Measurements from ENCODE around the gene COL5A1. TPM values are rescaled to one million over a fixed set of nuclear protein-coding genes. Genes with fewer than 3 reads are reported as not detected.
A peak's percentile ranks its signal among the peaks of the same experiment; 100 is the strongest.

Gene COL5A1
- total RNA-seq, 1 donor from 2014 or later, result 1,552 TPM

DNA sequence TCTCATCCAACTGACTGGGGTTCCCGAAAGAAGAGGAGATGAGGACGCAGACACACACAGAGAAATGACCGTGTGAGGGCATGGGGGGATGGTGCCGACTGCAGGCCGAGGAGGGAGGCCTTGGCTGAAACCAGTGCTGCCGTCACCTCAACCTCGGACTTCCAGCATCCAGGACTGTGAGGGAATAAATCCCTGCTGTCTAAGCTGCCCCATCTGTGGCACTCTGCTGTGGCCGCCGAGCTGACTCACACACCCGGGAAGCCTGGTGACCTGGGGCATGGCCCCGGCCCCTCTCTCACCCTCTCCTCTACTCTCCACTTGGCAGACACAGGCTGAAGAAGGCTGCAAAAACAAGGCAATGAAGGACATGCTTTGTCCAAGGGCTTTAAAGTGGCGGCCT lies 4.4 kb upstream of the COL5A1 start:
- Mint-ChIP-seq H3K4me1 (ENCODE audit: unreplicated experiment) (peaks cover 27% of the 10 kb centered on the region), H3K9me3 (ENCODE audit: unreplicated experiment) (no peaks in the 10 kb centered on the region), H3K36me3 (ENCODE audit: unreplicated experiment) (no peaks in the 10 kb centered on the region), H3K4me3 (ENCODE audit: unreplicated experiment) (no peak overlapping the region), H3K27me3 (ENCODE audit: unreplicated experiment) (no peaks in the 10 kb centered on the region), H3K27ac (ENCODE audit: unreplicated experiment) (no peak overlapping the region)
- TF ChIP-seq, protein P1, sequence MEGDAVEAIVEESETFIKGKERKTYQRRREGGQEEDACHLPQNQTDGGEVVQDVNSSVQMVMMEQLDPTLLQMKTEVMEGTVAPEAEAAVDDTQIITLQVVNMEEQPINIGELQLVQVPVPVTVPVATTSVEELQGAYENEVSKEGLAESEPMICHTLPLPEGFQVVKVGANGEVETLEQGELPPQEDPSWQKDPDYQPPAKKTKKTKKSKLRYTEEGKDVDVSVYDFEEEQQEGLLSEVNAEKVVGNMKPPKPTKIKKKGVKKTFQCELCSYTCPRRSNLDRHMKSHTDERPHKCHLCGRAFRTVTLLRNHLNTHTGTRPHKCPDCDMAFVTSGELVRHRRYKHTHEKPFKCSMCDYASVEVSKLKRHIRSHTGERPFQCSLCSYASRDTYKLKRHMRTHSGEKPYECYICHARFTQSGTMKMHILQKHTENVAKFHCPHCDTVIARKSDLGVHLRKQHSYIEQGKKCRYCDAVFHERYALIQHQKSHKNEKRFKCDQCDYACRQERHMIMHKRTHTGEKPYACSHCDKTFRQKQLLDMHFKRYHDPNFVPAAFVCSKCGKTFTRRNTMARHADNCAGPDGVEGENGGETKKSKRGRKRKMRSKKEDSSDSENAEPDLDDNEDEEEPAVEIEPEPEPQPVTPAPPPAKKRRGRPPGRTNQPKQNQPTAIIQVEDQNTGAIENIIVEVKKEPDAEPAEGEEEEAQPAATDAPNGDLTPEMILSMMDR (IDR thresholded peaks at IDR 0.05), result peak; percentile 34
- no peak for DNase-seq (ENCODE audit: extremely low spot score, unreplicated experiment)

DNA sequence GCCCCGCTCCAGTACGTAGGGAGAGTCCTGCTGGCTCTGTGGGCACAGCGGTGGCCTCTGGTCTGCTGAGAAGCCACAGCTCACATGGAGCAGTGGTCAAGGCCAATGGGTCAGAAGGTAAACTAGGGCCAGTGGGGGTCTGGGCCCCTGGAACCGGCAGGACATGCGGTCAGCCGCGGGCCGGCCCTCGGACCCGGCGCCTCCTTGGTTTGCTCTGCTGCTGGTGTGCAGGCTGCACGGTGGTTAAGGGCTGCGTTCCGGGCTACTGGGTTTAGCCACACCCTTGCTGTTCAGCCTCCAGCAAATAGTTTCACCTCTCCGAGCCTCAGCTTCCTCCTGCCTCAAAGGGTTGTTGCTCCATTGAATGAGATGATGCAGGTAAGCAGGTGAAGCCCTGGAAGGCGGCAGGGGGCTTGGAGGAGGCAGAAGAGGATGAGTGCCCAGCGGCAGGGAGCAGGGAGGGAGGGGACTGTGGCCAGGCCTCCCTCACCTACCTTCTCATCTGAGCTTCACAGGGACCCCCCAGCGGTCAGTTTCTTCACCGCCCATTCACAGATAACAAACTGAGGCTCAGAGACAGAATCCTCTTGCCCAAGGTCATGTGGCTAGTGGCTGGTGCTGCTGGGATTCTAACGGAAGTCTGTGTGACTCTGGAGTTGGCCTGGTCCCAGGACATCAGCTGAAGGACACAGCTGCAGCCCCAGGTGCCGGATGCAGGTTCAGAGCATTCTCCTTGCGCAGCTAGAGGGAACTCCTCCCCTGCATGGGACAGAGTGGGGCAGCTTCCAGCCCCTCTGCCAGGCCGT lies 3.7 kb upstream of the COL5A1 start:
- Mint-ChIP-seq H3K36me3 (ENCODE audit: unreplicated experiment) (peaks cover under 1% of the 10 kb centered on the region), H3K27ac (ENCODE audit: unreplicated experiment) (no peak overlapping the region), H3K27me3 (ENCODE audit: unreplicated experiment) (no peaks in the 10 kb centered on the region), H3K4me3 (ENCODE audit: unreplicated experiment) (no peak overlapping the region), H3K9me3 (ENCODE audit: unreplicated experiment) (no peaks in the 10 kb centered on the region), H3K4me1 (ENCODE audit: unreplicated experiment) (peaks cover 27% of the 10 kb centered on the region)
- no peak for DNase-seq (ENCODE audit: extremely low spot score, unreplicated experiment)
- TF ChIP-seq, protein P1 (IDR thresholded peaks at IDR 0.05), result no peak

DNA sequence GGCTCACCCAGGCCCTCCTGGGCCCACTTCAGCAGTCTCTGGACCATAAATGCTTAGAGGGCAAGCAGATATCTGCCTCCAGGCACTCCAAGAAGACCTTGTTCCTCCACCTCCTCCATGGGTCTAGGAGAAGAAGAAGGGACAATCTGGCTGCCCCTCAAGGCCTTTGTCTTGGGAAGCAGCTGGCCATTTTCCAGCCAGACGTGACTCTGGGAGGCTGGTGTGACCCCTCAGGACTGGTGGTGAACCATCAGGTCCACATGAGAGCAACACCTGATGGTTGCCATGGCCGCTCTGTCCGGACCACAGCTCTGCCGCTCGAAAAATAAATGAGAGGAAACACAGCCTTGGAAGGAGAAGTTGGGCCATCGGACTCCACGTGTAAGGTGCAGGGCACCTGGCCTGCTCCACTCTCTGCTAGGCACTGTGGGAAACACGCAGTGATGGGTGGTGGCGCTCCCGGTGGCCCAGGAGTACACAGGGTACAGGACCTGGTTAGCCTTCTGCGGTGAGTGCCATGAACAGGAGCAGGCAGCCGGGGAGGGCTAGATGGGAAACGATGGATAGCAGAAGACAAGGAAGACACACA lies 3.0 kb upstream of the COL5A1 start:
- Mint-ChIP-seq H3K36me3 (ENCODE audit: unreplicated experiment) (peaks cover 7% of the 10 kb centered on the region), H3K4me1 (ENCODE audit: unreplicated experiment) (peaks cover 25% of the 10 kb centered on the region), H3K27ac (ENCODE audit: unreplicated experiment) (no peak overlapping the region), H3K4me3 (ENCODE audit: unreplicated experiment) (no peak overlapping the region), H3K27me3 (ENCODE audit: unreplicated experiment) (no peaks in the 10 kb centered on the region), H3K9me3 (ENCODE audit: unreplicated experiment) (no peaks in the 10 kb centered on the region)
- no peak for DNase-seq (ENCODE audit: extremely low spot score, unreplicated experiment)
- TF ChIP-seq, protein P1 (IDR thresholded peaks at IDR 0.05), result no peak

DNA sequence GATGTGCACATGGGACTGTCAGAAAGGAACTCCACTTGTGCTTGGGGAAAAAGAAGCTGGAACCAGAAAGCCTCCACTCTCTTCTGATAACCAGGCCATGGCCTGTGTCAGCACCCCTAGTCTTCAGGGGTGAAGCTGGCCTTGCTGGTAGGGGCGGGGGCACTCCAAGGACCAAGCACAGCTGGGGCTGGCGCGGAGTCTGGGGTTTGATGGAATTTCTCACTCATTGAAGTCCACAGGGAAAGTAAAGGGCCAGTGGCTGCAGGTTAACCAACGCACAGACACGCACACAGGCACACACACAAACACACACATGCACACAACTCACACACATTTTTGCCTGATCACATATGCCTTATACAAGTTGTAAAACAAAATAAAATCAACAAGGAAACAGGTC lies 1.6 kb upstream of the COL5A1 start:
- no peaks in the 10 kb centered on the region for H3K27me3 Mint-ChIP-seq (ENCODE audit: unreplicated experiment)
- H3K9me3 Mint-ChIP-seq (ENCODE audit: unreplicated experiment), result no peaks in the 10 kb centered on the region

More for the DNA sequence above, 1.6 kb upstream of the COL5A1 start:
- TF ChIP-seq, protein P1 (IDR thresholded peaks at IDR 0.05), result no peak
- Mint-ChIP-seq H3K36me3 (ENCODE audit: unreplicated experiment) (peaks cover 7% of the 10 kb centered on the region), H3K4me1 (ENCODE audit: unreplicated experiment) (peaks cover 31% of the 10 kb centered on the region), H3K27ac (ENCODE audit: unreplicated experiment) (peak overlapping the region; percentile 89), H3K4me3 (ENCODE audit: unreplicated experiment) (no peak overlapping the region)
- no peak for DNase-seq (ENCODE audit: extremely low spot score, unreplicated experiment)

Measured in osteocyte (in vitro differentiated cells).